ENCODE measurements around the gene LGALS9C. TPM values are rescaled to one million over a fixed set of nuclear protein-coding genes. Genes with fewer than 3 reads are reported as not detected.
"Not testable (repeated sequence)": the region's sequence is repeated elsewhere in the genome, so short reads cannot be mapped to it uniquely, and the experiment has no call there.

The LGALS9C gene
- not detected in 2 replicates for total RNA-seq (2014; rRNA removed; shearing (Covaris generic))
- not detected in 2 replicates for polyA plus RNA-seq (2015; cell fraction: cytosol; rRNA removed)
- polyA plus RNA-seq (2015; cell fraction: nucleus; rRNA removed): not detected in 2 replicates

GRCh38 chr17:18476508-18477308, at the start of gene LGALS9C:
Gene LGALS9C, plus strand, starts transcription at chr17:18476789. Its CDS starts 66 bp downstream, at chr17:18476855.
- DNase-seq (ENCODE audit: low read depth, low spot score); in situ Hi-C loops (cut with HindIII; ENCODE audit: low pct_unique_long_range_greater_than_20kb, low sequenced_read_pairs): not testable (repeated sequence)

DNA sequence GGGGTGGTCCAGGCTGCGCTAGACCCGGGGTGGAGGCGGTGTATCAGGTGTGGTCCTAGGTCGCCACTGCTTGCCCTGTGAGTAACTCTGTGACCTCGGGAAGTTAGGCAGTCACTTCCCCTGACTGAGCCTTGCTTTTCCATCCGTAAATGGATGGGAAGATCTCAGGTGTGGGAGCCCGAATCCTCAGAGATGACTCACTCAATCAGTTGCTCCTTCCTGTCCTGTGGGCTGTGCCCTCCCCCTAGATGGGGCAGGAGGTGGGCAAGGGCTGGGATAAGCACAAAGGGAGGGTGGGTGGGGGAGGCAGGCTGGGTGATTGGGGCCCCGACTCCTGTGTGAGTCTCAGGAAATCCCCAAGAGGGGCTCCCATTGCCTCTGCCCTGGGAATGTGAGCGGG, 44.4 kb upstream of the LGALS9C start:
- in situ Hi-C loops (cut with HindIII; ENCODE audit: low pct_unique_long_range_greater_than_20kb, low sequenced_read_pairs); DNase-seq (ENCODE audit: low read depth, low spot score): not testable (repeated sequence)

DNA sequence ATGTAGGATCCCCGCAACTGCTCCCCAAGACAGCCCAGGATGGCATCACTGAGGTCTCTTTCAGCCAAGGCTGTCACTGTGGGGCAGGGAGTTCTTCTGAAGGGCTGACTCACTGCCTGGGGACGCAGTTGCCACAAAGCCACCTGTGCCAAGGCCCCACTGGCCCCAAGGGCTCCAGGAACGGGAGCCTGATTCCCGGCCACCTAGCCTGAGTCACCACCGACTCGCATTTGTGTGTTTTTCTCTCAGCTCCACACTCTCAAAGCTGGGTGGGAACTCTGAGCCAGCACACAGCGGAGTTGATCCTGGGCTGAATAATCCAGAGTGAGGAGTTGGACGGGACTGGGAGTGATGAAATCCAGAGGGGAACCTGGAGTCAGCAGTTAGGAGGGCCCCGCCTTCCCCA, 37.1 kb upstream of the LGALS9C start:
- DNase-seq (ENCODE audit: low read depth, low spot score); in situ Hi-C loops (cut with HindIII; ENCODE audit: low pct_unique_long_range_greater_than_20kb, low sequenced_read_pairs): not testable (repeated sequence)

GRCh38 chr17:18442093-18442492, 34.5 kb upstream of the LGALS9C start:
- not testable (repeated sequence) for DNase-seq (ENCODE audit: low read depth, low spot score)

GRCh38 chr17:18442532-18442931, 34.1 kb upstream of the LGALS9C start:
- DNase-seq (ENCODE audit: low read depth, low spot score); in situ Hi-C loops (cut with HindIII; ENCODE audit: low pct_unique_long_range_greater_than_20kb, low sequenced_read_pairs): not testable (repeated sequence)

More at GRCh38 chr17:18442093-18442492, 34.5 kb upstream of the LGALS9C start:
- in situ Hi-C loops (cut with HindIII; ENCODE audit: low pct_unique_long_range_greater_than_20kb, low sequenced_read_pairs): not testable (repeated sequence)

DNA sequence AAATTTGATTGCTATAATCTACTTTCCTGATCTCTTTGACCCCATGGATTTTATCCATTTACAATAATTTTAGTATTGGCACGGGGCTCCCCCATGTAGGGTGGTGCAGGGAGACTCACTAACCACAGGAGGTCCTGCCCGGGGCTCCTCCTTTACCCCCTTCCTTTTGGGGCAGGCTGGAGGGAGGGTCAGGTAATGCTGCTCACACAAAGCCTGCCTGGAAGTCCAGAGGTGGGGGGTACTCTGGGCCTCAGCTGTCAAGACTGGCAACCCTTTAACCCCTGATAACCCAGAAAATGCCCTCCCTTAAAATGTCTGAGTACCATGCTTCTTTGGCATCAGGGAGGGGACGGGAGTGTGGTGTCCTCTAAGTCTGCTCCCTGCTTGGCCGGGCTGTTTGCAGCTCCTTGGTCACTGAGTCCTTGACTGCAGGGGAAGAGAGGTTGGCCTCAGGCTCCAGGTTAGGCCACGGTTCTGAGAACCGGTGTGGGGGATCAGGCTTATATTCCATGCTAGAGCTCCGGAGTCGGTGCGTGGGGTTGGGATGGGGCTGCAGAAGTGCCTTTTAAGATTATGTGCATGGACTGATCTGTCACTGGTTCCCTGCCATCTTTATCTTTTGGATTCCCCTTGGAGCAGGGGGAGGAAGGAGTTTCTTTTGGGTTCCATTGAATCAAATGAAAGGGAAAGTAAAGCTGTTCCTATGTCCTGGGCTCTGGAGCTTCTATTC, 28.9 kb upstream of the LGALS9C start:
- DNase-seq (ENCODE audit: low read depth, low spot score); in situ Hi-C loops (cut with HindIII; ENCODE audit: low pct_unique_long_range_greater_than_20kb, low sequenced_read_pairs): not testable (repeated sequence)

DNA sequence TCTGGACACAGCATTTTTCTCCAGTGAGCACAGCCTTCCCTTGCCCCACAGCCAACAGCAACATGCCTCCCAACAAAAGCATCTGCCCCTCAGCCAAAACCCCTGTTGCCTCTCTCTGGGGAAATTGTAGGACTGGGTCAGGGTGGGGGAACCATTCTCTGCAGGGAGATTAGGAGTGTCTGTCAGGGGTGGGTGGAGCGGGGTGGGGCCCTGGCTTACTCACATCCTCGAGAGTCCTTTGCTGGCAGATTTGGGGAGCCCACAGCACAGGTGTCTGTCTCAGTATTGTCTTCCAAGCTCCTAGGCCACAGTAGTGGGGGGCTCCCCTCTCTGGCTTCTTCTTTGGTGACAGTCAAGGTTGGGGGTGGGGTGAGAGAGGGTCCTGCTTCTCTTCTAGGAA, 28.3 kb upstream of the LGALS9C start:
- in situ Hi-C loops (cut with HindIII; ENCODE audit: low pct_unique_long_range_greater_than_20kb, low sequenced_read_pairs); DNase-seq (ENCODE audit: low read depth, low spot score): not testable (repeated sequence)

- DNase-seq (ENCODE audit: low read depth, low spot score); in situ Hi-C loops (cut with HindIII; ENCODE audit: low pct_unique_long_range_greater_than_20kb, low sequenced_read_pairs): not testable (repeated sequence)
Observed at GRCh38 chr17:18449833-18450232, 26.8 kb upstream of the LGALS9C start.

- in situ Hi-C loops (cut with HindIII; ENCODE audit: low pct_unique_long_range_greater_than_20kb, low sequenced_read_pairs); DNase-seq (ENCODE audit: low read depth, low spot score): not testable (repeated sequence)
Observed at GRCh38 chr17:18450998-18451397, 25.6 kb upstream of the LGALS9C start.

GRCh38 chr17:18451969-18452368, 24.6 kb upstream of the LGALS9C start:
- in situ Hi-C loops (cut with HindIII; ENCODE audit: low pct_unique_long_range_greater_than_20kb, low sequenced_read_pairs); DNase-seq (ENCODE audit: low read depth, low spot score): not testable (repeated sequence)

- DNase-seq (ENCODE audit: low read depth, low spot score); in situ Hi-C loops (cut with HindIII; ENCODE audit: low pct_unique_long_range_greater_than_20kb, low sequenced_read_pairs): not testable (repeated sequence)
Observed at GRCh38 chr17:18459035-18459434, 17.6 kb upstream of the LGALS9C start.

DNA sequence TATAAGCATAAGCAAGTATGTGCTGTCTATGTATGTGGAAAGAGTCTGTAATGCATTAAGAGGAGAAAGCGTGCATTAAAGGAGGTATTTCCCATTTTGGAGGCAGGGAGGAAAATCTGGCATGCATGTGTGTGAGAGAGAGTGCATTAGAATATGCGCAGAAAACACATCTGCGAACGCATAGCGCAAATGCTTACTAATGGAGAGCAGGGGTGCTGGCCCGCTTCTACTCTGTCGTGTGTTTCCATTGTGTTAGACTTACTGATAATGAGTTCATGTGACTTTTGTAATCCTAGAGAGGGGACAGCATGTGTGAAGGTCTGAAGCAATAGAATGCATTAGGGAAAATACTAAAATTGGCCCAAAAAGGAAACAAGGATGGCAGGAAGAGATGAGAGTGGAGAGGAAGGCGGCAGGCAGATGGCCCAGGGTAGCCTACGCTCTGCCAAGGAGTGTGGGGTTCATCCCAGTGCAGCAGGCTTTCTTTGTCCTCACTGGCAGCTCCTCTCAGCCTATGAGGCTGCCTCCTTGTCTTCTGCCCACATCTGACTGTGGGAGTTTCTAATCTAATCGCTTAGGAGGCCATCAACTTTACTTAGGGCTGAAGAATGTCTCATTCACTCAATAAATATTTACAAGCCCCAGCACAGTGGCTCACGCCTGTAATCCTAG, 12.6 kb upstream of the LGALS9C start:
- in situ Hi-C loops (cut with HindIII; ENCODE audit: low pct_unique_long_range_greater_than_20kb, low sequenced_read_pairs); DNase-seq (ENCODE audit: low read depth, low spot score): not testable (repeated sequence)

- DNase-seq (ENCODE audit: low read depth, low spot score); in situ Hi-C loops (cut with HindIII; ENCODE audit: low pct_unique_long_range_greater_than_20kb, low sequenced_read_pairs): not testable (repeated sequence)
Observed at GRCh38 chr17:18466250-18466983, 10.2 kb upstream of the LGALS9C start.

- DNase-seq (ENCODE audit: low read depth, low spot score); in situ Hi-C loops (cut with HindIII; ENCODE audit: low pct_unique_long_range_greater_than_20kb, low sequenced_read_pairs): not testable (repeated sequence)
Observed at GRCh38 chr17:18467001-18467400, 9.6 kb upstream of the LGALS9C start.

DNA sequence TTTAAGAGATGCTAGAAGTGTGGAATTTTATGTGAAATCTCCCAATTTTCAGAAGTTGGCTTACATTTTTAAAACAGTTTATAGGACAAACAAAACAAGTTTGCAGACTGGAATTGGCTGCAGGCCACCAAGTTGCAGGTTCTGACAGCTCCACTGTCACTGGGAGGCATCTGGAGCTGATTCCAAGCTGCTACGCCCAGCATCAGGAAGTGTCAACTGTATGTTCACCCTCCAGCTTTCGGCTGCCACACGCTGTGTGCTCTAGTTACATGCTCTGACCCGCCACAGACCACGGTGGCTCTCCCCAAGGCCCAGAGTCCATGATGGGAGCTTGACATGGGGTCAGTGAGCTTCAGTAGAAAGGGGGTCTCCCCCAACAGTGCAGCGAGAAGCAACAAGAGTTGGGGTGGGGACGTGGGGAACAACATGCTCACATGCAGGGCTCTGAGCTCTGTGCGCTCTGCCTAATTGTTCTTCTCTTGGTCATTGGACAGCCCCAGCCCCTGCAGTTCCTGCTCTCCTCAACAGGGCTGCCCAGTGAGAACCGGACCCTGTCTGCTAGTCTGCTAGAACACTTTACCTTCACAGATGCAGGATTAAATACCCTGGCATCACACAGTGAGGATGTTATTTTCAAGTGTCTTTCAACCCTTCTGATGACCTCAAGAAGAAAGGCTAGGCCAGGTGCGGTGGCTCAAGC, 8.0 kb upstream of the LGALS9C start:
- in situ Hi-C loops (cut with HindIII; ENCODE audit: low pct_unique_long_range_greater_than_20kb, low sequenced_read_pairs); DNase-seq (ENCODE audit: low read depth, low spot score): not testable (repeated sequence)

DNA sequence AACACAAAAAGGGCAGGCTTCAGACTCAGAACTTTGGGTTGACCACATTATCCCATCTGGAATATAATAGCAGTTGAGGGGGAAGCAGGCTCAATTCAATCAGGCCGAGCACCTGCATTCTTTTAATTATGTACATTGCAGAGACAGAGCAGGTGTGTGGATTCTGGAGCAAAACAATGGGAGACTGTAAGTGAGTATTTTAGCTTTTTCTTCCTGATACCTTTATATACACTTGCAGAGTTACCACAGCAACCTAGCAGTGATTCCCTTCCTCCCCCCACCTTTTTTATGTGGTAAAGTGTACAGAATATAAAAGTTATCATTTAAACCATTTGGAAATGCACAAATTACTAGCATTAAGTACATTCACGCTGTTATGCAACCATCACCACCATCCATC, 6.8 kb upstream of the LGALS9C start:
- in situ Hi-C loops (cut with HindIII; ENCODE audit: low pct_unique_long_range_greater_than_20kb, low sequenced_read_pairs); DNase-seq (ENCODE audit: low read depth, low spot score): not testable (repeated sequence)
